Mononuclear cell (primary cell): ENCODE results near the gene CDYL2. TPM values are rescaled to one million over a fixed set of nuclear protein-coding genes. Genes with fewer than 3 reads are reported as not detected.

Source experiments
- H3K27me3 ChIP-seq: 2 replicates; pipeline ENCODE4 v1.6.0; 2011; ENCODE audit warnings: low read length, control low read depth; ENCODE audit not compliant: insufficient read depth
- H3K4me1 ChIP-seq: 2 replicates; pipeline ENCODE4 v1.5.1; 2011; ENCODE audit warnings: mild to moderate bottlenecking, low read length, control low read depth; ENCODE audit not compliant: insufficient read depth
- H3K4me3 ChIP-seq: 2 replicates; pipeline ENCODE4 v1.5.1; 2011; ENCODE audit warnings: mild to moderate bottlenecking, low read length, moderate library complexity
- H3K9me3 ChIP-seq: 2 replicates; pipeline ENCODE4 v1.5.1; 2011; ENCODE audit warnings: low read depth, mild to moderate bottlenecking, control low read depth, low read length
- total RNA-seq: library from RNA; depleted of rRNA; stranded (reverse); fragments of >200 nt; gene quantifications from one replicate; pipeline ENCODE4 v1.2.3, GENCODE V29; 2012

The CDYL2 gene
- total RNA-seq, 1 donor: 8.2 TPM

DNA sequence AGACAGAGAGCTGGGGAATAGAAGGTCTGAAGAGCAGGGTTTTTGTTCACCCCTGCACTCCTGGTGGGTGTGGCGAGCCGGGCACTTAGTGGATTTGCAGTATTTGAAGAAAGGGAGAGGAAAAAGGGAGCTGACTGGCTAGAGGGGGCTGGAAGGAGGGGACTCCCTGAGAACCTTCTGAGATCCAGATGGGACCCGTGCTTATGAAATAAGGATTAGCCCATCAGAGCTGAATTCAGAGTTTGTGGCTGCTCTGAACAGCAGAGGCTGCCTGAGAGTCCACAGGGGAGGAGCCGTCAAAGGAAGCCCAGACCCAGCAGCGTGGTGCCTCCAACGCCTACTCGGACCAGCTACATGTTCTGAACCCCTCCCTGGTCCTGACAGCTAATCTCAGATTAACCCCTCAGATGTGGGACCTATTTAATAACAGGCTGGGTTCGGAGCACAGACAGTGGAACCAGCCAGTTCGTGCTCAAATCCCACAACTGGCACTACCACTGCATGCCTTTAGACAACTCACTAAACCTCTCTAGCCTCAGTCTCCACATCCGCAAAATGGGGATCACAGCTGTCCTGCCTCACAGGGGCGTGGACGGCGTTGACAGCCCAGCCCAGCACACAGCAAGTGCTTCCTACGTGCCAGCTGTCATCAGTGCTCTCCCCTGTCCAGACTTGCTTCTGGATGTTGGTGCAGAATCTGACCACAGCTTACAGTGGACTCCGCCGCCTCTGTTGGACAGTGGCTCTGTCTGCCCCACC is 193.0 kb downstream of the CDYL2 start:
- H3K4me3 ChIP-seq: no peak overlapping the region
- H3K4me1 ChIP-seq: no peaks in the 10 kb centered on the region
- H3K9me3 ChIP-seq: no peaks in the 10 kb centered on the region
- no peaks in the 10 kb centered on the region for H3K27me3 ChIP-seq

- Histone ChIP-seq H3K27me3 (no peaks in the 10 kb centered on the region), H3K9me3 (no peaks in the 10 kb centered on the region), H3K4me3 (no peak overlapping the region), H3K4me1 (no peaks in the 10 kb centered on the region)
These were observed 193.8 kb downstream of the CDYL2 start for GRCh38 chr16:80610481-80611156.

DNA sequence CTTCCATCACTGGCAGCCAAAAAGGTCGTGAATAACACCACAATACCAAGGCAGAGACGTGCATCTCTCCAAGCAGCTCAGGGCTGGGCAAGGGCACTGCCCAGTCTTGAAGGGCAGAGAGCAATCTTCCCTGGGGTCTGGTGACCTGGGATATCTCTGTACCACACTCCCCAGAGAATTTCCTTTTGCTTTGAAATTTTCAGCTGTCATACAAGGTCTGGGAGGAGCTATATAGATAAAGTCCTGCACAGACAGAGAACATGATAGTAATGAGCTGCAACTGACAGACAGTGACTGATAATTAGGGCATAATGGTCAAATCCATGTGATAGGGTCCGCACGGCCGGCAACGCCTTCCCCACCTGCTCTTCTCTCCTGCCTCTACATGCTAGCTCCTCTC is 195.5 kb downstream of the CDYL2 start:
- Histone ChIP-seq H3K4me1 (no peaks in the 10 kb centered on the region), H3K4me3 (no peak overlapping the region), H3K9me3 (no peaks in the 10 kb centered on the region), H3K27me3 (no peaks in the 10 kb centered on the region)

DNA sequence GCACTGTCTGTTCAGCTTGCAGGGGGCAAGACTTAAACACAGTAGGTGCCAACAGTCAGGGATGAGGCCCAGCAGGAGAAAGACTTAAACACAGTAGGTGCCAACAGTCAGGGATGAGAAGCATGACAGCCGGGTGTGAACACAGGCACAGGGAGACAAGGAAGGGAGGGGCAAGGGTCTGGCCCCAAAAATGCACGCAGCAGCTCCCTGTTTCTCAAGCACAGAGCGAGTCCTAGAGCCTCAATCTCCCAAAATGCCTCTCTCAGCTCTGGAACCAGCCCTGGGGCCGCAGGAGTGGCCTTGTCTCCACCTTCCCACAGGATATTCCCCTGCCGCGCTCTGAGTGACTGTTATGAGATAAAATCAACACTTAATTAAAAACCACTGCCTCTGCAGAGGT is 197.2 kb downstream of the CDYL2 start:
- Histone ChIP-seq H3K9me3 (no peaks in the 10 kb centered on the region), H3K4me3 (no peak overlapping the region), H3K4me1 (no peaks in the 10 kb centered on the region), H3K27me3 (no peaks in the 10 kb centered on the region)

DNA sequence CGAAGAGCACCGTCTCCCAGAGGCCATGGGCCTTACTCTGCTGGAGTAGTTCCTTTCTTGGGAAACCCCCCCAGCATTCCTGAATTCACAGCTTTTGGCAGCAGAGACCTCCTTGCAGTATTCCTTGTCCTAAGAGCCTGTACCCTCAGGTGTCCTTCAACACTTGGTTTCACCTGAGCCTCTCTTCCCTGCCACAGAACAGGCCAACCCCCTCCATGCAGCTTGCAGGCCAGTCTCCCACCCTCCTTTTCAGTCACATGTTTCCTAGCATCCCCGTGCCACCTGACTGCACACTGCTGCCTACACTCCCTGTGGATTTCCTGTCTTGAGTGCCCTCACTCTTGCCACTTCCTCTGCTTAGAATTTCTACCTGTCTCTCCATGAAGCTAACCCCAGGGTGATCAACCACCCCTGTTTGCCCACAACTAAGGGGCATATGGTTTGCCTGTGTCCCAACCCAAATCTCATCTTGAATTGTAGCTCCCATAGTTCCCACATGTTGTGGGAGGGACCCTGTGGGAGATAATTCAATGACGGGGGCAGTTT is 198.1 kb downstream of the CDYL2 start:
- Histone ChIP-seq H3K27me3 (no peaks in the 10 kb centered on the region), H3K4me1 (no peaks in the 10 kb centered on the region), H3K4me3 (no peak overlapping the region), H3K9me3 (no peaks in the 10 kb centered on the region)

GRCh38 chr16:80604600-80605355 is 199.6 kb downstream of the CDYL2 start:
- Histone ChIP-seq H3K4me3 (no peak overlapping the region), H3K9me3 (no peaks in the 10 kb centered on the region), H3K27me3 (no peaks in the 10 kb centered on the region), H3K4me1 (no peaks in the 10 kb centered on the region)

DNA sequence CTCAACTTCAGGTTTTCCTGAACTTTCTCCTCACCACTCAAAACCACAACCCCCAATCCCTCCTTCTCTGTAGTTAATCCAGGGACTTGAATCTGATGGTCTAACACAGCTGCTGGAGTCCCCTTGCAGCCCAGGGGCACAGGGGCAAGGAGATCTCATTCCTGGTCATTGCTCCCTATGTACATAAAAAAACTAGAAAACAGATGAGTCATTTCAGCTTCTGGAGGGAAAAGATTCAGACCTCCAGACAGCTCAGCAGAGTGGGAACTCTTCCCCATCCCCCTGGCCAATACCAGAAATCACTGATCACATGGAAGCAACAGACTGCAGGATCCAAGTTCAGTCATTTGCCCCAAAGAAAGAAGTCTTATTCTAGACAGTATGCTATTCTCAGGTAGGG is 201.5 kb downstream of the CDYL2 start:
- Histone ChIP-seq H3K9me3 (no peaks in the 10 kb centered on the region), H3K4me3 (no peak overlapping the region), H3K4me1 (no peaks in the 10 kb centered on the region), H3K27me3 (no peaks in the 10 kb centered on the region)

DNA sequence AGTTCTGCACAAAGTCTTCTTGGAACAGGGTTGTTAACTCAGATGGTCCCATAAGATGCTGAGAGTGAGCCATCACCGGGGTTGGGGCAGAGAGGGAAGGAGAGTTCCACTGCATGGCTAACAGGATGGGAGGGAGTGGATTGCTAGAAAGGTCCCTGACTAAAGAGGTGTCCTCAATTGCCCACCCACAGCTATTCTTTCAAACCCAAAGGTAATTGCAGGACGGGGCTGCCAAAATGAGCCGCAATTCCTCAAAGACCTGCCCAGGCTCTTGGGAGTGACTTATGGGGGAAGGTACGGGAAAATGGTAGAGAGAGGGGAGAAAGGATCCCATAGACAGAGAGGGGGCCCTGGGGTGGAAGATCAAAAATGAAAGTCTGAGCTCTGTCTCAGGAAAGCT is 203.2 kb downstream of the CDYL2 start:
- no peaks in the 10 kb centered on the region for H3K9me3 ChIP-seq
- H3K27me3 ChIP-seq: no peaks in the 10 kb centered on the region
- H3K4me3 ChIP-seq: no peak overlapping the region
- no peaks in the 10 kb centered on the region for H3K4me1 ChIP-seq

GRCh38 chr16:80599466-80599865 is 204.9 kb downstream of the CDYL2 start:
- Histone ChIP-seq H3K4me3 (no peak overlapping the region), H3K9me3 (no peaks in the 10 kb centered on the region), H3K27me3 (no peaks in the 10 kb centered on the region)

GRCh38 chr16:80596507-80597207 is 207.7 kb downstream of the CDYL2 start:
- Histone ChIP-seq H3K27me3 (no peaks in the 10 kb centered on the region), H3K4me3 (no peak overlapping the region), H3K4me1 (peaks cover 6% of the 10 kb centered on the region), H3K9me3 (no peaks in the 10 kb centered on the region)

More at GRCh38 chr16:80599466-80599865, 204.9 kb downstream of the CDYL2 start:
- no peaks in the 10 kb centered on the region for H3K4me1 ChIP-seq

GRCh38 chr16:80594756-80595155 is 209.6 kb downstream of the CDYL2 start:
- H3K4me1 ChIP-seq: peaks cover 15% of the 10 kb centered on the region
- H3K27me3 ChIP-seq: no peaks in the 10 kb centered on the region
- H3K9me3 ChIP-seq: no peaks in the 10 kb centered on the region
- H3K4me3 ChIP-seq: no peak overlapping the region

DNA sequence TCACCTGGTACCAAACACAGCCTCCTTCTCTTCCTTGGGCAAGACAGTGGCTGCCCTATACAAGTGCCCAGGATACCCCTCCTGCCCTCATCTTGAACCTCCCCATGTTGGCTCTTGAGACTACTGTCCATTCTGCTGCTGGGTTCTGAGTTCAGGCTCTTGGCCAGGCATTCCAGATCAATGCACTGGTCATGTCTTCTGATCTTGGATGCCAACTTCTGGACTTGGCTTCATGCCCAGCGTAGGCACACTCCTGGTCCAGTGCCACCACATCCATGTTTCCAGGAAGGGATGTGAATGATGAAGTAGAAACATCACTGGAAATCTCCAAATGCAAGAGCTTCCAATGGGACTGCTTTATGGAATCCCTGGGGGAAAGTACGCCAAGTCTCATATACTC is 212.1 kb downstream of the CDYL2 start:
- H3K9me3 ChIP-seq: no peaks in the 10 kb centered on the region
- no peak overlapping the region for H3K4me3 ChIP-seq
- H3K27me3 ChIP-seq: no peaks in the 10 kb centered on the region
- H3K4me1 ChIP-seq: peaks cover 15% of the 10 kb centered on the region

DNA sequence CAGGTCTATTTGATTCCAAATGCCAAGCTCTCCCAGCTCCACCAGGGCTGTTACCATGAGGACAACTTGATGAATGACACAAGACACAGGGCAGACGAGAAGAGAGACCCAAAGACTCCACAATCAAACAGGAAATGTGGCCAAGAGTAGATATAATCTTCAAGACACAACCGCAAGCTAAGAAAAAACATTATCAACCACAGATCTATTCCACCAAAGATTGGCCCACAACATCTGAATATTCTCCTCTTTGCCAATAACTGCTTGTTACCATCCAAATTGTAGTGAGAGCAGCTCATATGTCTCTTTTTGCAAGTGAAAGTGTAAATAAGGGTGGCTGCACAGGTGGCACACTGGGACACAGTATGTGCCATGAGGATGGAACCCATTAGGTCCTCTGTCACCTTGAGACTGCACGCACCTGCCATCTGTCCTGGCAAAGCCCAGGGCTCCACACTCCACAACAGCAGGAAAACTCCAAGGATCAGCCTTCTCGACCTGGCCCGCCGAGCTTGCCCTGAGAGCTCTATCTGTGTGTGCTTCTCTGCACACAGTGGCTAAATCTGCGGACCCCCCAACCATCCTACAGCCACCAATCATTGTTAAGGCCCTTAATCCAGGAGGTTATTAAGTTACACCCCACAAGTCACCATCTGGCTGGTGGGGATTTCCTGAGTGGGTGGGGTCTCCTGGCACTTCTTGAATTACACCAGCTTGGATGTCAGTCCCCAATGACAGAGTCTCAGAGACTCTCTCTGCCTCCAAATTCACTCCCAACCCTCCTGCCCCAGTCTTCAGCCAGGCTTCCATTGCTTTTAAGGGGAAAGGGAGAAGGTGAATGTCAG is 213.1 kb downstream of the CDYL2 start:
- Histone ChIP-seq H3K4me1 (peaks cover 15% of the 10 kb centered on the region), H3K9me3 (no peaks in the 10 kb centered on the region), H3K4me3 (no peak overlapping the region), H3K27me3 (no peaks in the 10 kb centered on the region)

- no peaks in the 10 kb centered on the region for H3K27me3 ChIP-seq
- H3K9me3 ChIP-seq: no peaks in the 10 kb centered on the region
- H3K4me1 ChIP-seq: peaks cover 13% of the 10 kb centered on the region
- H3K4me3 ChIP-seq: no peak overlapping the region
These were observed 217.3 kb downstream of the CDYL2 start for GRCh38 chr16:80587071-80587470.
